Endothelial cell of umbilical vein (primary cell): ENCODE data around the gene TPCN2. TPM values are rescaled to one million over a fixed set of nuclear protein-coding genes. Genes with fewer than 3 reads are reported as not detected.
"Not testable (repeated sequence)": the region's sequence is repeated elsewhere in the genome, so short reads cannot be mapped to it uniquely, and the experiment has no call there.

Experiments
- BruUV-seq: library from RNA; stranded (reverse); fragments of 400-500 nt; replicated peaks from 2 replicates; lab custom pipeline; 2021; lab: Mats Ljungman, UMichigan
- CTCF ChIA-PET: fragments of 300-600, 350-600 bp; sonication (Branson Sonifier 250); formaldehyde crosslinking; loops from one replicate; lab custom pipeline; 2021; ENCODE audit warnings: antibody characterized with exemption, inconsistent platforms; lab: Charles Lee
- POLR2A ChIA-PET: fragments of 300-600, 350-600 bp; sonication (Branson Sonifier 250); formaldehyde crosslinking; loops from one replicate; lab custom pipeline; 2021; ENCODE audit warnings: antibody characterized with exemption, inconsistent platforms; lab: Charles Lee
- DNase-seq: peaks from one replicate; pipeline ENCODE4 v3.0.0-alpha.2; 2011; ENCODE audit warnings: low read depth, low spot score
- FAIRE-seq: peaks from 2 replicates; lab custom pipeline; 2011; peaks lifted over from hg19 to GRCh38; lab: Jason Lieb, UNC
- H2AFZ ChIP-seq: 2 replicates; pipeline ENCODE4 v1.6.0; 2012; ENCODE audit warnings: low read depth, low read length, control low read depth, inconsistent platforms
- H3K27ac ChIP-seq: 2 replicates; pipeline ENCODE4 v1.5.1; 2011; ENCODE audit warnings: low read depth, mild to moderate bottlenecking, control low read depth, low read length, moderate library complexity; ENCODE audit not compliant: insufficient read depth
- H3K27me3 ChIP-seq, 2 experiments: 2 replicates each; pipeline versions ENCODE4 v1.6.0 to v1.6.1; 2011; ENCODE audit warnings: low read length in 2 of 2, mixed read lengths in 1 of 2; ENCODE audit not compliant: control insufficient read depth in 2 of 2, insufficient read depth in 2 of 2
- H3K36me3 ChIP-seq, 2 experiments: 2 replicates in 1 of 2; 3 replicates in 1 of 2; pipeline ENCODE4 v1.5.1; 2011; ENCODE audit warnings: low read length in 2 of 2, mild to moderate bottlenecking in 1 of 2, moderate library complexity in 1 of 2; ENCODE audit not compliant: control insufficient read depth in 2 of 2, insufficient read depth in 2 of 2; ENCODE audit errors: extremely low read depth in 1 of 2
- H3K4me1 ChIP-seq: 3 replicates; pipeline ENCODE4 v1.5.1; 2011; ENCODE audit warnings: mild to moderate bottlenecking, low read length; ENCODE audit not compliant: control insufficient read depth, insufficient read depth; ENCODE audit errors: extremely low read depth
- H3K4me2 ChIP-seq: 2 replicates; pipeline ENCODE4 v1.6.1; 2011; ENCODE audit warnings: low read length, control low read depth, mixed read lengths; ENCODE audit not compliant: insufficient read depth
- H3K4me3 ChIP-seq, 3 experiments: fragments of 200-600 bp in 1 of 3; sonication (generic), shearing (Covaris generic) in 1 of 3; replicated peaks in 1 of 3; 2 replicates each; pipeline ENCODE4 v1.5.1; 2011 to 2016; ENCODE audit warnings: control low read depth in 3 of 3, low read length in 3 of 3, mild to moderate bottlenecking in 2 of 3, inconsistent platforms in 1 of 3, low read depth in 1 of 3, moderate library complexity in 1 of 3; ENCODE audit not compliant: insufficient read depth in 1 of 3
- H3K79me2 ChIP-seq: 2 replicates; pipeline ENCODE4 v1.6.0; 2012; ENCODE audit warnings: low read length, inconsistent platforms; ENCODE audit not compliant: control insufficient read depth, insufficient read depth
- H3K9ac ChIP-seq: replicated peaks from 2 replicates; pipeline ENCODE3; 2011; ENCODE audit warnings: low read length, control low read depth; ENCODE audit not compliant: insufficient read depth; ENCODE audit errors: extremely low read depth
- H3K9me1 ChIP-seq: replicated peaks from 3 replicates; pipeline ENCODE4 v1.6.0; 2011; ENCODE audit warnings: mild to moderate bottlenecking, low read length; ENCODE audit not compliant: control insufficient read depth, insufficient read depth; ENCODE audit errors: extremely low read depth
- H3K9me3 ChIP-seq: replicated peaks from 2 replicates; pipeline ENCODE4 v1.5.1; 2012; ENCODE audit warnings: low read length, inconsistent platforms; ENCODE audit not compliant: control insufficient read depth, insufficient read depth
- H4K20me1 ChIP-seq: replicated peaks from 2 replicates; pipeline ENCODE3; 2011; ENCODE audit warnings: mild to moderate bottlenecking, low read length; ENCODE audit not compliant: control insufficient read depth, insufficient read depth; ENCODE audit errors: extremely low read depth
- CTCF ChIP-seq, 2 donors: IDR thresholded peaks; 1 replicate in 1 of 2; 2 replicates in 1 of 2; pipeline ENCODE4 v1.5.1; 2011; ENCODE audit warnings: low read length in 2 of 2, mild to moderate bottlenecking in 2 of 2, moderate library complexity in 2 of 2, control low read depth in 1 of 2, inconsistent platforms in 1 of 2, low read depth in 1 of 2; ENCODE audit not compliant: insufficient read depth in 1 of 2; ENCODE audit errors: extremely low read depth in 1 of 2
- EZH2 ChIP-seq: IDR thresholded peaks from 2 replicates; pipeline ENCODE4 v1.6.1; 2012; ENCODE audit warnings: borderline replicate concordance, low read depth, mild to moderate bottlenecking, moderate library complexity, low read length, inconsistent platforms; ENCODE audit not compliant: severe bottlenecking
- FOS ChIP-seq: IDR thresholded peaks from 2 replicates; pipeline ENCODE4 v1.6.1; 2011; ENCODE audit warnings: mild to moderate bottlenecking, low read length, moderate library complexity, borderline replicate concordance; ENCODE audit not compliant: insufficient read depth
- GATA2 ChIP-seq: IDR thresholded peaks from 2 replicates; pipeline ENCODE4 v1.7.0; 2011; ENCODE audit warnings: low read depth, mild to moderate bottlenecking, moderate library complexity, mixed read lengths, low read length; ENCODE audit not compliant: insufficient read length, insufficient read depth
- JUN ChIP-seq: IDR thresholded peaks from 2 replicates; pipeline ENCODE4 v1.6.1; 2011; ENCODE audit warnings: borderline replicate concordance, low read depth; ENCODE audit not compliant: insufficient read length, insufficient read depth
- MAX ChIP-seq: IDR thresholded peaks from 2 replicates; pipeline ENCODE4 v1.6.1; 2011; ENCODE audit not compliant: insufficient read depth, insufficient read length
- MYC ChIP-seq: IDR thresholded peaks from one replicate; pipeline ENCODE4 v1.6.1; 2011; ENCODE audit warnings: mild to moderate bottlenecking, low read depth, low read length
- POLR2A ChIP-seq: IDR thresholded peaks from 2 replicates; pipeline ENCODE4 v1.6.1; 2012; ENCODE audit warnings: low read depth, mild to moderate bottlenecking, control low read depth, low read length
- POLR2AphosphoS5 ChIP-seq: IDR thresholded peaks from 2 replicates; pipeline ENCODE4 v1.6.1; 2012; ENCODE audit warnings: low read depth, mild to moderate bottlenecking, control low read depth, low read length, moderate library complexity; ENCODE audit not compliant: insufficient read depth
- dilution Hi-C: fragments of 300-500 bp; cut with MboI; formaldehyde crosslinking; loops from one replicate; pipeline ENCODE4 v1.15.0; 2019; ENCODE audit warnings: low sequenced_read_pairs; ENCODE audit not compliant: extremely low pct_ligation_motif_present
- intact Hi-C: fragments of 100-400 bp; cut with micrococcal nuclease; formaldehyde crosslinking; loops from one replicate; pipeline ENCODE4 v1.10.0; 2022
- polyA plus RNA-seq, 4 experiments: library from polyadenylated mRNA; depleted of rRNA in 3 of 4; stranded (reverse) in 3 of 4; unstranded in 1 of 4; fragments of >200 nt; gene quantifications; 2 replicates each; pipeline versions ENCODE4 v1.2.1 to v1.2.3, GENCODE V29; 2011 to 2012; ENCODE audit warnings: missing spikeins in 1 of 4
- total RNA-seq: library from RNA; stranded (reverse); gene quantifications from 2 replicates; pipeline ENCODE4 v1.2.3, GENCODE V29; 2021

TPCN2 gene
- total and polyA plus RNA-seq, 2 donors (not counting 3 experiments of a cell fraction or from before 2014, with no cell fraction given): 10.3 to 13.4 TPM

- FAIRE-seq (no peak), DNase-seq (no peak)
- Histone ChIP-seq H3K27me3 (no peaks in the 10 kb centered on the region), H3K27ac (no peak overlapping the region), H3K4me3 (no peak overlapping the region), H3K36me3 (no peaks in the 10 kb centered on the region), H3K79me2 (no peaks in the 10 kb centered on the region), H3K4me1 (peaks cover 4% of the 10 kb centered on the region), H3K9me1 (no peaks in the 10 kb centered on the region), H3K9ac (no peak overlapping the region), H2AFZ (no peak overlapping the region), H4K20me1 (no peaks in the 10 kb centered on the region), H3K9me3 (no peaks in the 10 kb centered on the region), H3K4me2 (no peak overlapping the region)
- ChIA-PET CTCF (interaction anchor here (1.1 kb wide), 1 partner anchor 28 kb away, joined by 3 read pairs; no protein-coding TSS in a partner anchor), POLR2A (no interaction called here)
- no peak for TF ChIP-seq FOS
- TF ChIP-seq MYC: no peak
- TF ChIP-seq EZH2: no peak
- TF ChIP-seq POLR2A: no peak
- no peak for TF ChIP-seq MAX
- TF ChIP-seq GATA2: no peak
- no peak for TF ChIP-seq JUN
- no peak for TF ChIP-seq CTCF (IDR thresholded peaks at IDR 0.05; ENCODE audit: extremely low read depth in 1 of 2, insufficient read depth in 1 of 2, low read depth in 1 of 2, low read length in 2 of 2)
- TF ChIP-seq POLR2AphosphoS5: no peak
- no TSS peak for BruUV-seq
- dilution Hi-C loops (no loop called here), intact Hi-C loops (no loop called here)
Observed at GRCh38 chr11:68999093-68999747, 49.5 kb upstream of the TPCN2 start.

- CTCF ChIA-PET, H3K4me3 ChIP-seq, H3K27me3 ChIP-seq, dilution Hi-C loops, H3K9me1 ChIP-seq, H3K4me1 ChIP-seq, H3K9me3 ChIP-seq, intact Hi-C loops, DNase-seq, H3K27ac ChIP-seq, H3K36me3 ChIP-seq, H3K9ac ChIP-seq, POLR2A ChIA-PET, H4K20me1 ChIP-seq, H3K79me2 ChIP-seq, H3K4me2 ChIP-seq, BruUV-seq, FAIRE-seq, H2AFZ ChIP-seq: not testable (repeated sequence)
Observed at GRCh38 chr11:68999748-69000355, 48.9 kb upstream of the TPCN2 start.
